KMS-11 (cell line): Measurements from ENCODE around the gene HBZ.

Experiments used
- H2AFZ ChIP-seq: fragments of 200-600 bp; sonication (generic); 2 replicates; pipeline ENCODE4 v1.6.1; 2016; ENCODE audit warnings: antibody characterized with exemption, mixed run types, low read depth
- H3K27ac ChIP-seq: fragments of 200-600 bp; sonication (generic); 2 replicates; pipeline ENCODE4 v1.6.1; 2016; ENCODE audit warnings: mild to moderate bottlenecking, mixed run types
- H3K27me3 ChIP-seq: fragments of 200-600 bp; sonication (generic); 2 replicates; pipeline ENCODE4 v1.6.1; 2017; ENCODE audit warnings: mild to moderate bottlenecking, low read depth, mixed run types, moderate library complexity; ENCODE audit not compliant: insufficient read depth
- H3K36me3 ChIP-seq: fragments of 200-600 bp; sonication (generic); 2 replicates; pipeline ENCODE4 v1.6.1; 2017; ENCODE audit warnings: mild to moderate bottlenecking, mixed run types; ENCODE audit not compliant: insufficient read depth
- H3K4me1 ChIP-seq: fragments of 200-600 bp; sonication (generic); 2 replicates; pipeline ENCODE4 v1.6.1; 2016; ENCODE audit warnings: mild to moderate bottlenecking, low read depth, mixed run types; ENCODE audit not compliant: poor library complexity, severe bottlenecking
- H3K4me2 ChIP-seq: fragments of 200-600 bp; sonication (generic); 2 replicates; pipeline ENCODE4 v1.7.0; 2016; ENCODE audit warnings: mild to moderate bottlenecking, mixed run types
- H3K4me3 ChIP-seq: fragments of 200-600 bp; sonication (generic); IDR thresholded peaks from 2 replicates; pipeline ENCODE4 v1.6.1; 2017; ENCODE audit warnings: low read depth, low read length, mixed read lengths; ENCODE audit not compliant: insufficient read depth
- H3K79me2 ChIP-seq: fragments of 200-600 bp; sonication (generic); 2 replicates; pipeline ENCODE4 v1.6.1; 2016; ENCODE audit warnings: low read depth, mixed run types; ENCODE audit not compliant: insufficient read depth
- H3K9ac ChIP-seq: fragments of 200-600 bp; sonication (generic); 2 replicates; pipeline ENCODE4 v1.6.1; 2016; ENCODE audit warnings: mild to moderate bottlenecking, mixed run types
- H4K20me1 ChIP-seq: fragments of 200-600 bp; sonication (generic); 2 replicates; pipeline ENCODE4 v1.6.1; 2016; ENCODE audit warnings: mild to moderate bottlenecking, mixed run types; ENCODE audit not compliant: insufficient read depth
- TF ChIP-seq, protein P1 (sequence below): fragments of 200-600 bp; sonication (generic); conservative IDR thresholded peaks from 2 replicates; pipeline ENCODE4 v1.6.1; 2017; ENCODE audit warnings: low read depth, mild to moderate bottlenecking, antibody characterized with exemption, low read length, moderate library complexity, mixed read lengths

The HBZ gene

GRCh38 chr16:181565-182021 lies 29.1 kb downstream of the HBZ start:
- H2AFZ ChIP-seq = 0 out of 2 replicates have a peak overlapping the region, but pooled peaks have one; percentile 94
- no peaks in the 10 kb centered on the region for H3K36me3 ChIP-seq
- no peak overlapping the region for H3K27ac ChIP-seq
- TF ChIP-seq, protein P1, sequence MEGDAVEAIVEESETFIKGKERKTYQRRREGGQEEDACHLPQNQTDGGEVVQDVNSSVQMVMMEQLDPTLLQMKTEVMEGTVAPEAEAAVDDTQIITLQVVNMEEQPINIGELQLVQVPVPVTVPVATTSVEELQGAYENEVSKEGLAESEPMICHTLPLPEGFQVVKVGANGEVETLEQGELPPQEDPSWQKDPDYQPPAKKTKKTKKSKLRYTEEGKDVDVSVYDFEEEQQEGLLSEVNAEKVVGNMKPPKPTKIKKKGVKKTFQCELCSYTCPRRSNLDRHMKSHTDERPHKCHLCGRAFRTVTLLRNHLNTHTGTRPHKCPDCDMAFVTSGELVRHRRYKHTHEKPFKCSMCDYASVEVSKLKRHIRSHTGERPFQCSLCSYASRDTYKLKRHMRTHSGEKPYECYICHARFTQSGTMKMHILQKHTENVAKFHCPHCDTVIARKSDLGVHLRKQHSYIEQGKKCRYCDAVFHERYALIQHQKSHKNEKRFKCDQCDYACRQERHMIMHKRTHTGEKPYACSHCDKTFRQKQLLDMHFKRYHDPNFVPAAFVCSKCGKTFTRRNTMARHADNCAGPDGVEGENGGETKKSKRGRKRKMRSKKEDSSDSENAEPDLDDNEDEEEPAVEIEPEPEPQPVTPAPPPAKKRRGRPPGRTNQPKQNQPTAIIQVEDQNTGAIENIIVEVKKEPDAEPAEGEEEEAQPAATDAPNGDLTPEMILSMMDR = peak; percentile 98
- no peaks in the 10 kb centered on the region for H4K20me1 ChIP-seq
- H3K79me2 ChIP-seq = no peaks in the 10 kb centered on the region
- no peak overlapping the region for H3K9ac ChIP-seq
- H3K4me1 ChIP-seq = peaks cover 10% of the 10 kb centered on the region
- peaks cover 31% of the 10 kb centered on the region for H3K27me3 ChIP-seq
- H3K4me2 ChIP-seq = peak overlapping the region; percentile 97
- no peak overlapping the region for H3K4me3 ChIP-seq

DNA sequence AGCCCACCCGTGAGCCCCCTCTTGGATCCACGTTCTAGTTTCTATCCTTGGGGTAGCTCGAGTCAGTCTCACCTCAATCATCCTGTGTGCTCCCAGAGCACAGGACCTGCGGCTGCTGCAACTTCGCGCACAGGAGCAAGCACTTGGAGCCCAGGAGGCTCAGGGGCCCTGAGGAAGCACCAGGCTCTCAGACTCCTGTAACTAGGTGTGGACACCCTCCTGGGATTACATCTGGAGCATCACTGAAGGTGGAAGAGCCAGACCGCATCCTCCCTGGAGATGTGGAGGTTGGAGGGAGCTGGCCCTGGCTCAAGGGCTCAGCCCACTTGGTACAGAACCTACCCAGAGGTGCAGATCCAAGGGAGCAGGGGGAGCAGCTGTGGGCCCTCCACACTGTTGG lies 30.6 kb downstream of the HBZ start:
- H3K4me3 ChIP-seq = no peak overlapping the region
- no peaks in the 10 kb centered on the region for H3K79me2 ChIP-seq
- no peak overlapping the region for H3K4me2 ChIP-seq
- TF ChIP-seq, protein P1 = no peak
- no peaks in the 10 kb centered on the region for H4K20me1 ChIP-seq
- H3K4me1 ChIP-seq = peaks cover 10% of the 10 kb centered on the region
- no peaks in the 10 kb centered on the region for H3K36me3 ChIP-seq
- H3K27me3 ChIP-seq = peaks cover 20% of the 10 kb centered on the region
- H3K9ac ChIP-seq = no peak overlapping the region
- no peak overlapping the region for H3K27ac ChIP-seq
- H2AFZ ChIP-seq = no peak overlapping the region

DNA sequence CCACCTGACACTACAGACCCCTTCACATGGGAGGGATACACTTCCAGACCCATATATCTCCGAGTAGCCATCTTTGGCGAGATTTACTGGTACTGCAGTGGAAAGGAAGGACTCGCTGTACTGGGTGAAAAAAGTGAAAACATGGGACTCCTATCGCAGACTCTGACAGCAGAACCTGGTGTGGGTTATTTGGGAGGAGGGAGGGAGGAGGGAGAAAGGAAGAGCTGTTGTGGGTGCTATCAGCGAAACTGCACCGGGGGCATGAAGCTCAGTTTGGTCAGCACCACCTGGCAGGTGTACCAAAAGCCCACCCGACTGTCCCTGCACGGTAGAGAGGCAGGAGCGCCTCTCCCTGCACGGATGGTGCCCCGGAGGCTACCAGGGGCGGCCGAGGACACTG lies 32.8 kb downstream of the HBZ start:
- no peaks in the 10 kb centered on the region for H4K20me1 ChIP-seq
- no peak overlapping the region for H2AFZ ChIP-seq
- no peaks in the 10 kb centered on the region for H3K79me2 ChIP-seq
- H3K27me3 ChIP-seq = no peaks in the 10 kb centered on the region
- H3K4me1 ChIP-seq = peaks cover 10% of the 10 kb centered on the region
- H3K36me3 ChIP-seq = no peaks in the 10 kb centered on the region
- TF ChIP-seq, protein P1 = no peak
- no peak overlapping the region for H3K4me3 ChIP-seq
- H3K9ac ChIP-seq = no peak overlapping the region
- no peak overlapping the region for H3K4me2 ChIP-seq
- no peak overlapping the region for H3K27ac ChIP-seq

- TF ChIP-seq, protein P1 = no peak
- no peak overlapping the region for H3K4me2 ChIP-seq
- H3K36me3 ChIP-seq = no peaks in the 10 kb centered on the region; the same call in 1 of the 2 replicates
- H3K79me2 ChIP-seq = no peaks in the 10 kb centered on the region
- H4K20me1 ChIP-seq = no peaks in the 10 kb centered on the region
- H3K9ac ChIP-seq = no peak overlapping the region
- H3K4me3 ChIP-seq = no peak overlapping the region
- H2AFZ ChIP-seq = no peak overlapping the region
- H3K27ac ChIP-seq = no peak overlapping the region
- peaks cover 9% of the 10 kb centered on the region for H3K4me1 ChIP-seq
- no peaks in the 10 kb centered on the region for H3K27me3 ChIP-seq
Measured at GRCh38 chr16:185691-186090, 33.2 kb downstream of the HBZ start.

GRCh38 chr16:187330-187729 lies 34.9 kb downstream of the HBZ start:
- Histone ChIP-seq H3K27ac (no peak overlapping the region), H3K36me3 (no peaks in the 10 kb centered on the region; the same call in 1 of the 2 replicates), H2AFZ (no peak overlapping the region), H3K4me3 (no peak overlapping the region), H3K9ac (no peak overlapping the region), H4K20me1 (no peaks in the 10 kb centered on the region; the same call in 1 of the 2 replicates), H3K4me2 (no peak overlapping the region), H3K27me3 (no peaks in the 10 kb centered on the region), H3K79me2 (no peaks in the 10 kb centered on the region), H3K4me1 (no peaks in the 10 kb centered on the region)
- TF ChIP-seq, protein P1 = no peak
